A549 (cell line): ENCODE results near the gene BCCIP. TPM values are rescaled to one million over a fixed set of nuclear protein-coding genes. Genes with fewer than 3 reads are reported as not detected.
A peak's percentile ranks its signal among the peaks of the same experiment; 100 is the strongest.

Source experiments
- ATAC-seq, 2 experiments: fragments of 200-7000 bp in 1 of 2; fragments of >200 bp in 1 of 2; cut with Nextera tagmentation in 1 of 2; cut with Tn5 transposase in 1 of 2; 3 replicates each; pipeline versions ENCODE4 v1.8.0 to v1.9.1; 2018 to 2020; ENCODE audit warnings: mild to moderate bottlenecking in 1 of 2, moderate library complexity in 1 of 2
- CTCF ChIA-PET: fragments of 300-600 bp; sonication (Branson Sonifier 250); formaldehyde crosslinking; extraction: SDS; loops from one replicate; lab custom pipeline; 2021; ENCODE audit warnings: antibody characterized with exemption, inconsistent platforms; lab: Yijun Ruan, JAX
- POLR2A ChIA-PET: fragments of 350-600 bp; formaldehyde crosslinking; extraction: SDS; loops from one replicate; lab custom pipeline; 2021; ENCODE audit warnings: antibody characterized with exemption, inconsistent platforms; lab: Yijun Ruan, JAX
- DNase-seq, 2 experiments: peaks; one replicate each; pipeline versions ENCODE4 v3.0.0 to v3.0.0-alpha.2; 2011 to 2016; ENCODE audit warnings: low read depth in 1 of 2, low spot score in 1 of 2
- FAIRE-seq: peaks from 2 replicates; lab custom pipeline; 2011; peaks lifted over from hg19 to GRCh38; lab: Jason Lieb, UNC
- H3K27ac ChIP-seq, 2 experiments: fragments of >200 bp; sonication (Bioruptor Twin); formaldehyde crosslinking; 3 replicates each; pipeline ENCODE4 v1.5.1; 2016 to 2017
- H3K4me1 ChIP-seq: fragments of >200 bp; sonication (Bioruptor Twin); formaldehyde crosslinking; 3 replicates; pipeline ENCODE4 v1.6.1; 2016
- H3K4me2 ChIP-seq: fragments of >200 bp; sonication (Bioruptor Twin); formaldehyde crosslinking; 3 replicates; pipeline ENCODE4 v1.6.1; 2016
- H3K4me3 ChIP-seq: fragments of >200 bp; sonication (Bioruptor Twin); formaldehyde crosslinking; 3 replicates; pipeline ENCODE4 v1.5.1; 2016
- H3K9me3 ChIP-seq: fragments of >200 bp; sonication (Bioruptor Twin); formaldehyde crosslinking; 3 replicates; pipeline ENCODE4 v1.6.1; 2016
- BCL3 ChIP-seq: fragments of >200 bp; sonication (Bioruptor Twin); formaldehyde crosslinking; IDR thresholded peaks from 3 replicates; pipeline ENCODE4 v1.6.1; 2016
- BHLHE40 ChIP-seq: IDR thresholded peaks from 2 replicates; pipeline ENCODE4 v1.6.1; 2012; ENCODE audit warnings: low read depth, low read length, inconsistent platforms
- CBX8 ChIP-seq: fragments of 200-600 bp; sonication (generic); IDR thresholded peaks from 2 replicates; pipeline ENCODE4 v1.6.1; 2016
- CEBPB ChIP-seq, 2 experiments: fragments of >200 bp in 1 of 2; sonication (Bioruptor Twin) in 1 of 2; formaldehyde crosslinking in 1 of 2; IDR thresholded peaks; 2 replicates each; pipeline ENCODE4 v1.6.1; 2012 to 2016
- E2F6 ChIP-seq: IDR thresholded peaks from 2 replicates; pipeline ENCODE4 v1.6.1; 2012; ENCODE audit warnings: low read depth, borderline replicate concordance
- ESRRA ChIP-seq: fragments of 150-350 bp; IDR thresholded peaks from 2 replicates; pipeline ENCODE4 v1.6.1; 2014; ENCODE audit warnings: mild to moderate bottlenecking, low read length, borderline replicate concordance
- GATA3 ChIP-seq: IDR thresholded peaks from 2 replicates; pipeline ENCODE4 v1.6.1; 2012; ENCODE audit warnings: borderline replicate concordance
- HDAC2 ChIP-seq: fragments of 200-600 bp; sonication (generic); IDR thresholded peaks from 2 replicates; pipeline ENCODE4 v1.6.1; 2016
- HOXA7 ChIP-seq: fragments of 250-450 bp; sonication (Bioruptor Pico); IDR thresholded peaks from 2 replicates; pipeline ENCODE4 v1.5.0; 2020; ENCODE audit warnings: mild to moderate bottlenecking, moderate library complexity
- HOXB5 ChIP-seq: fragments of 250-450 bp; sonication (Bioruptor Pico); IDR thresholded peaks from 2 replicates; pipeline ENCODE4 v1.5.0; 2020; ENCODE audit warnings: mild to moderate bottlenecking, moderate library complexity
- JUN ChIP-seq, 2 experiments: fragments of >200 bp; sonication (Bioruptor Twin); formaldehyde crosslinking; IDR thresholded peaks; 2 replicates in 1 of 2; 3 replicates in 1 of 2; pipeline ENCODE4 v1.6.1; 2016 to 2017
- KDM1A ChIP-seq: fragments of 200-600 bp; sonication (generic); IDR thresholded peaks from 2 replicates; pipeline ENCODE4 v1.6.1; 2016; ENCODE audit warnings: low read depth, mild to moderate bottlenecking
- KDM5A ChIP-seq: fragments of 200-600 bp; sonication (generic); IDR thresholded peaks from 2 replicates; pipeline ENCODE4 v1.6.1; 2016; ENCODE audit warnings: antibody characterized with exemption, mild to moderate bottlenecking
- MAZ ChIP-seq: fragments of 150-350 bp; IDR thresholded peaks from 2 replicates; pipeline ENCODE4 v1.6.1; 2014; ENCODE audit warnings: antibody characterized with exemption, low read depth, low read length, borderline replicate concordance
- NFE2L2 ChIP-seq: fragments of 150-350 bp; conservative IDR thresholded peaks from 2 replicates; pipeline ENCODE4 v1.6.1; 2014; ENCODE audit warnings: low read length
- PHF8 ChIP-seq: fragments of 200-600 bp; sonication (generic); IDR thresholded peaks from 2 replicates; pipeline ENCODE4 v1.6.1; 2016; ENCODE audit warnings: low read depth, mild to moderate bottlenecking, antibody characterized with exemption, moderate library complexity, borderline replicate concordance
- POLR2A ChIP-seq: IDR thresholded peaks from 2 replicates; pipeline ENCODE4 v1.6.1; 2012; ENCODE audit warnings: mild to moderate bottlenecking, low read length
- RCOR1 ChIP-seq: fragments of 150-350 bp; IDR thresholded peaks from 2 replicates; pipeline ENCODE4 v1.6.1; 2014; ENCODE audit warnings: antibody characterized with exemption, low read length, low read depth
- RFX5 ChIP-seq: fragments of 450-650 bp; IDR thresholded peaks from 2 replicates; pipeline ENCODE4 v1.7.1; 2014; ENCODE audit warnings: antibody characterized with exemption, mild to moderate bottlenecking, moderate library complexity
- RNF2 ChIP-seq: fragments of 200-600 bp; sonication (generic); IDR thresholded peaks from 2 replicates; pipeline ENCODE4 v1.6.1; 2016; ENCODE audit warnings: low read depth, mild to moderate bottlenecking, antibody characterized with exemption, moderate library complexity, borderline replicate concordance
- SREBF2 ChIP-seq: fragments of 450-650 bp; IDR thresholded peaks from 2 replicates; pipeline ENCODE4 v1.6.1; 2014; ENCODE audit warnings: mild to moderate bottlenecking, moderate library complexity
- ZC3H11A ChIP-seq: fragments of 450-650 bp; IDR thresholded peaks from 2 replicates; pipeline ENCODE4 v1.6.1; 2014; ENCODE audit warnings: antibody characterized with exemption, mild to moderate bottlenecking
- ZNF302 ChIP-seq: fragments of 250-450 bp; sonication (Bioruptor Pico); IDR thresholded peaks from 2 replicates; pipeline ENCODE4 v1.9.0; 2021; ENCODE audit warnings: inconsistent platforms, mild to moderate bottlenecking, moderate library complexity
- WGBS: methylation state at CpG from one replicate; pipeline ENCODE4 v1.1.6; 2017; ENCODE audit errors: missing lambda C conversion rate; 5-methylcytosine and 5-hydroxymethylcytosine counted together
- polyA minus RNA-seq: library from RNA; depleted of rRNA, polyadenylated mRNA; stranded (reverse); fragments of >200 nt; gene quantifications from 2 replicates; pipeline ENCODE4 v1.2.3, GENCODE V29; 2011; rRNA and poly(A)+ RNA removed
- polyA plus RNA-seq, 4 experiments: library from polyadenylated mRNA; depleted of rRNA in 3 of 4; stranded (reverse); fragments of >200 nt; fragmentation: RNase III in 1 of 4; extraction: RNeasy Plus Mini Kit Qiagen cat#74134 plus additional on column Dnase treatment in 1 of 4; gene quantifications; 2 replicates in 3 of 4; 3 replicates in 1 of 4; pipeline ENCODE4 v1.2.3, GENCODE V29; 2011 to 2017
- TF ChIP-seq, protein P1 (sequence below): IDR thresholded peaks from 2 replicates; pipeline ENCODE4 v1.6.1; 2012
- TF ChIP-seq, protein P2 (sequence below): fragments of >200 bp; sonication (Bioruptor Twin); formaldehyde crosslinking; IDR thresholded peaks from 2 replicates; pipeline ENCODE4 v1.6.1; 2016
- TF ChIP-seq, protein P3 (sequence below): IDR thresholded peaks from 2 replicates; pipeline ENCODE4 v1.6.1; 2012

BCCIP gene
- 74.0 and 130 TPM in 2 replicates for polyA plus RNA-seq (2011; rRNA removed)
- polyA plus RNA-seq (2012; cell fraction: cytosol; rRNA removed), result 34.7 and 47.0 TPM in 2 replicates
- 9.4 and 14.5 TPM in 2 replicates for polyA plus RNA-seq (2012; cell fraction: nucleus; rRNA removed)
- polyA plus RNA-seq (2017; fragmentation: RNase III; extraction: RNeasy Plus Mini Kit Qiagen cat#74134 plus additional on column Dnase treatment), result 140 to 170 TPM (median 142 TPM) in 3 replicates
- polyA minus RNA-seq, result 18.0 and 21.0 TPM in 2 replicates

DNA sequence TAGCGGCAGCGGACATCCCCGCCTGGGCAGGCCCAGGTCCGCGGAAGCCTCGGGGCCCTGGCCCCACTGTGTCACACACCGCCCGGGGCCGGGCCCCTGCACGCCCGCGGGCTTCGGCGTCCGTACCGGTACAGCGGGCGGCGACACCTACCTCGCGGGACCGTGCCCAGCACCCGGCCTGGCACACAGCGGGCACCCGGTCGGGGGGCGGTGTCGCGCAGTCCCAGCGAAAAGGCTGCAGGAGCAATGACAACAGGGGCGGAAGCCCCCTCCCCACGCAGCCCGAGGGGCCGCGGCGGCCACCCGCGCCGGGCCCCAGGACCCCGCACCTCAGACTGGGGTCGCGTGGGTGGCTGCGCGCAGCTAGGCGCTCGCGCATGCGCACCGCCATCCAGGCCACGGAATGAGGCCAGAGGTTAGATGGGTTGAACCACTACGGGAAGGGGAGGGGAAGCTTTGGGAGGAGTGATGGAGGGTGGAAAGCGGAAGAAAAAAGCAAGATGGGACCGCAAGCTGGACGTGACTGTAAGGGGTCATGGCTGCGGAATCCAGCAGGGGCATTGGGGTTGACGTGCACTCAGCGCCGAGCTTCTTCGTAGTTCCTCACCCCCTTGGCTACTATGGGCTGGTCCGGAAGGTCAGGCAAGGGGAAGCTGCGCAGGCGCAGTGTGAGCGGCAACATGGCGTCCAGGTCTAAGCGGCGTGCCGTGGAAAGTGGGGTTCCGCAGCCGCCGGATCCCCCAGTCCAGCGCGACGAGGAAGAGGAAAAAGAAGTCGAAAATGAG, at the start of gene BCCIP, which contains the start of gene UROS:
TSS of gene BCCIP (plus strand) at position 669 of the 785 bp plus-strand sequence. CDS start at position 681, 12 bp downstream.
TSS of gene UROS (minus strand) at position 381 of the 785 bp plus-strand sequence. CDS start 6,759 bp downstream, outside the sequence.
- TF ChIP-seq BCL3 (peak; percentile 80; the same call in 2 of the 3 replicates), MAZ (0 out of 2 replicates have a peak, but pooled peaks have one; percentile 21), RCOR1 (no peak), RFX5 (no peak), CEBPB (IDR thresholded peaks at IDR 0.05) (no peak), E2F6 (peak; percentile 18; the same call in 1 of the 2 replicates), HOXA7 (no peak), NFE2L2 (no peak), GATA3 (peak; percentile 89), KDM5A (peak; percentile 36; the same call in 1 of the 2 replicates), RNF2 (no peak), HDAC2 (0 out of 2 replicates have a peak, but pooled peaks have one; percentile 64), ZC3H11A (no peak), ZNF302 (CRISPR knock-in tag) (no peak), KDM1A (no peak), SREBF2 (no peak), BHLHE40 (peak; percentile 75), JUN (IDR thresholded peaks at IDR 0.05) (peak; percentile 38 to 73; a peak in 4 of 5 replicates), ESRRA (no peak), HOXB5 (CRISPR knock-in tag) (no peak), PHF8 (peak; percentile 91), CBX8 (no peak), POLR2A (peak; percentile 86)
- TF ChIP-seq, protein P1, sequence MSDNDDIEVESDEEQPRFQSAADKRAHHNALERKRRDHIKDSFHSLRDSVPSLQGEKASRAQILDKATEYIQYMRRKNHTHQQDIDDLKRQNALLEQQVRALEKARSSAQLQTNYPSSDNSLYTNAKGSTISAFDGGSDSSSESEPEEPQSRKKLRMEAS, result peak; percentile 84
- TF ChIP-seq, protein P2, sequence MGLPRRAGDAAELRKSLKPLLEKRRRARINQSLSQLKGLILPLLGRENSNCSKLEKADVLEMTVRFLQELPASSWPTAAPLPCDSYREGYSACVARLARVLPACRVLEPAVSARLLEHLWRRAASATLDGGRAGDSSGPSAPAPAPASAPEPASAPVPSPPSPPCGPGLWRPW, result no peak
- TF ChIP-seq, protein P3, sequence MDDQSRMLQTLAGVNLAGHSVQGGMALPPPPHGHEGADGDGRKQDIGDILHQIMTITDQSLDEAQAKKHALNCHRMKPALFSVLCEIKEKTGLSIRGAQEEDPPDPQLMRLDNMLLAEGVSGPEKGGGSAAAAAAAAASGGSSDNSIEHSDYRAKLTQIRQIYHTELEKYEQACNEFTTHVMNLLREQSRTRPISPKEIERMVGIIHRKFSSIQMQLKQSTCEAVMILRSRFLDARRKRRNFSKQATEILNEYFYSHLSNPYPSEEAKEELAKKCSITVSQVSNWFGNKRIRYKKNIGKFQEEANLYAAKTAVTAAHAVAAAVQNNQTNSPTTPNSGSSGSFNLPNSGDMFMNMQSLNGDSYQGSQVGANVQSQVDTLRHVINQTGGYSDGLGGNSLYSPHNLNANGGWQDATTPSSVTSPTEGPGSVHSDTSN, result 0 out of 2 replicates have a peak, but pooled peaks have one; percentile 17
- CTCF ChIA-PET, result interaction anchor here (1.5 kb wide), 1 partner anchor 34 kb away, joined by 3 read pairs; no protein-coding TSS in a partner anchor
- Histone ChIP-seq H3K4me3 (peak within 1 kb of the TSS; percentile 88), H3K4me1 (peaks cover 25% of the 10 kb centered on the region), H3K27ac (peak within 1 kb of the TSS; percentile 99), H3K4me2 (peak within 1 kb of the TSS; percentile 85), H3K9me3 (no peaks in the 10 kb centered on the region)
- DNase-seq, result peak; percentile 88 to 93
- no peak for FAIRE-seq
- WGBS, result under 1% methylated on average over 36 of the region's 74 CpGs
- POLR2A ChIA-PET, result interaction anchor here (0.8 to 1.6 kb wide), 7 partner anchors 9 to 104 kb away, joined by 3 to 11 read pairs (median 4); partner anchors contain the start of gene EDRF1
- ATAC-seq, result peak; percentile 85 to 89
